Fibroblast of skin of right quadriceps (primary cell): ENCODE data around the gene KIAA0513.

Source experiments
- DNase-seq: peaks from one replicate; pipeline ENCODE4 v3.0.0-alpha.2; 2013

Gene KIAA0513

GRCh38 chr16:85004587-85005205 lies 22.9 kb upstream of the KIAA0513 start:
- peak; percentile 94 for DNase-seq

- peak; percentile 57 for DNase-seq
Measured at GRCh38 chr16:85005285-85006069, 22.1 kb upstream of the KIAA0513 start.

- DNase-seq: peak; percentile 70
Measured at GRCh38 chr16:85006639-85007038, 21.0 kb upstream of the KIAA0513 start.

- DNase-seq: no peak
Measured at GRCh38 chr16:85007496-85008214, 19.9 kb upstream of the KIAA0513 start.

GRCh38 chr16:85008271-85008670 lies 19.3 kb upstream of the KIAA0513 start:
- no peak for DNase-seq

GRCh38 chr16:85010446-85010930 lies 17.1 kb upstream of the KIAA0513 start:
- DNase-seq: no peak

GRCh38 chr16:85010931-85011845 lies 16.4 kb upstream of the KIAA0513 start, which contains the start of gene ZDHHC7:
Gene ZDHHC7 (minus strand): TSS chr16:85011535. CDS start chr16:84990618, 20,917 bp downstream.
- peak; percentile 85 for DNase-seq

GRCh38 chr16:85011846-85012284 lies 15.7 kb upstream of the KIAA0513 start:
- DNase-seq: no peak

- no peak for DNase-seq
Measured at GRCh38 chr16:85014311-85014710, 13.3 kb upstream of the KIAA0513 start.

- DNase-seq: no peak
Measured at GRCh38 chr16:85015481-85016187, 12.0 kb upstream of the KIAA0513 start.

GRCh38 chr16:85017151-85017550 lies 10.4 kb upstream of the KIAA0513 start:
- DNase-seq: no peak

- DNase-seq: no peak
Measured at GRCh38 chr16:85017633-85018032, 10.0 kb upstream of the KIAA0513 start.

- DNase-seq: no peak
Measured at GRCh38 chr16:85018529-85019236, 8.9 kb upstream of the KIAA0513 start.

- no peak for DNase-seq
Measured at GRCh38 chr16:85019659-85020245, 7.8 kb upstream of the KIAA0513 start.

- DNase-seq: no peak
Measured at GRCh38 chr16:85025781-85026653, 1.6 kb upstream of the KIAA0513 start.

- DNase-seq: no peak
Measured at GRCh38 chr16:85026703-85027102, 892 bp upstream of the KIAA0513 start.

- DNase-seq: no peak
Measured at GRCh38 chr16:85027958-85028684, 526 bp downstream of the KIAA0513 start.

GRCh38 chr16:85028685-85029407 lies 1.3 kb downstream of the KIAA0513 start:
- peak; percentile 23 for DNase-seq
